ENCODE results near the gene TBC1D5.

TBC1D5 gene

GRCh38 chr3:17687566-17687965 is 54.9 kb downstream of the TBC1D5 start:
- TF ChIP-seq, protein P1, sequence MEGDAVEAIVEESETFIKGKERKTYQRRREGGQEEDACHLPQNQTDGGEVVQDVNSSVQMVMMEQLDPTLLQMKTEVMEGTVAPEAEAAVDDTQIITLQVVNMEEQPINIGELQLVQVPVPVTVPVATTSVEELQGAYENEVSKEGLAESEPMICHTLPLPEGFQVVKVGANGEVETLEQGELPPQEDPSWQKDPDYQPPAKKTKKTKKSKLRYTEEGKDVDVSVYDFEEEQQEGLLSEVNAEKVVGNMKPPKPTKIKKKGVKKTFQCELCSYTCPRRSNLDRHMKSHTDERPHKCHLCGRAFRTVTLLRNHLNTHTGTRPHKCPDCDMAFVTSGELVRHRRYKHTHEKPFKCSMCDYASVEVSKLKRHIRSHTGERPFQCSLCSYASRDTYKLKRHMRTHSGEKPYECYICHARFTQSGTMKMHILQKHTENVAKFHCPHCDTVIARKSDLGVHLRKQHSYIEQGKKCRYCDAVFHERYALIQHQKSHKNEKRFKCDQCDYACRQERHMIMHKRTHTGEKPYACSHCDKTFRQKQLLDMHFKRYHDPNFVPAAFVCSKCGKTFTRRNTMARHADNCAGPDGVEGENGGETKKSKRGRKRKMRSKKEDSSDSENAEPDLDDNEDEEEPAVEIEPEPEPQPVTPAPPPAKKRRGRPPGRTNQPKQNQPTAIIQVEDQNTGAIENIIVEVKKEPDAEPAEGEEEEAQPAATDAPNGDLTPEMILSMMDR (conservative IDR thresholded peaks at IDR 0.05) = no peak
- TF ChIP-seq ZFX (IDR thresholded peaks at IDR 0.05) = no peak
- no peak overlapping the region for H3K27ac ChIP-seq

DNA sequence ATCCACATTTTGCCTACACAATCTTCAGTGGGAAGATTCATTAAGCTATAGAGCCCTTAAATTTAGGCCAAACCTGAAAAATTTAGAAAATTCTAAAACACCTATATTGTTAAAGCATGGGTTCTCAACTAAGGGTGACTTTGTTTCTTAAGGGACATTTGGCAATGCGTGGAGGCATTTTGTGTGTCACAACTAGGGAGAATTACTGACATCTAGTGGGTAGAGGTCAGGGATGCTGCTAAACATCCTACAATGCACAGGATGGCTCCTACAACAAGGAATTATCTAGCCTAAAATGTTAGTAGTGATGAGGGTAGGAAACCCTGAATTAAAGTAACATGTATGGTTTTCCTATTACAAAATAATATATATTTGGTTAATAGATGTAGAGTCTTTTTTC is 55.8 kb downstream of the TBC1D5 start:
- TF ChIP-seq ZFX (IDR thresholded peaks at IDR 0.05) = no peak
- TF ChIP-seq, protein P1 (conservative IDR thresholded peaks at IDR 0.05) = peak; percentile 47
- no peak overlapping the region for H3K27ac ChIP-seq

GRCh38 chr3:17683542-17684207 is 58.8 kb downstream of the TBC1D5 start:
- TF ChIP-seq, protein P1 (conservative IDR thresholded peaks at IDR 0.05) = no peak
- TF ChIP-seq ZFX (IDR thresholded peaks at IDR 0.05) = no peak
- no peak overlapping the region for H3K27ac ChIP-seq

- TF ChIP-seq ZFX (IDR thresholded peaks at IDR 0.05) = no peak
- TF ChIP-seq, protein P1 (conservative IDR thresholded peaks at IDR 0.05) = no peak
- no peak overlapping the region for H3K27ac ChIP-seq
Measured at GRCh38 chr3:17680530-17680929, 61.9 kb downstream of the TBC1D5 start.

- no peak for TF ChIP-seq ZFX (IDR thresholded peaks at IDR 0.05)
- TF ChIP-seq, protein P1 (conservative IDR thresholded peaks at IDR 0.05) = no peak
- H3K27ac ChIP-seq = no peak overlapping the region
Measured at GRCh38 chr3:17678116-17678741, 64.2 kb downstream of the TBC1D5 start.

DNA sequence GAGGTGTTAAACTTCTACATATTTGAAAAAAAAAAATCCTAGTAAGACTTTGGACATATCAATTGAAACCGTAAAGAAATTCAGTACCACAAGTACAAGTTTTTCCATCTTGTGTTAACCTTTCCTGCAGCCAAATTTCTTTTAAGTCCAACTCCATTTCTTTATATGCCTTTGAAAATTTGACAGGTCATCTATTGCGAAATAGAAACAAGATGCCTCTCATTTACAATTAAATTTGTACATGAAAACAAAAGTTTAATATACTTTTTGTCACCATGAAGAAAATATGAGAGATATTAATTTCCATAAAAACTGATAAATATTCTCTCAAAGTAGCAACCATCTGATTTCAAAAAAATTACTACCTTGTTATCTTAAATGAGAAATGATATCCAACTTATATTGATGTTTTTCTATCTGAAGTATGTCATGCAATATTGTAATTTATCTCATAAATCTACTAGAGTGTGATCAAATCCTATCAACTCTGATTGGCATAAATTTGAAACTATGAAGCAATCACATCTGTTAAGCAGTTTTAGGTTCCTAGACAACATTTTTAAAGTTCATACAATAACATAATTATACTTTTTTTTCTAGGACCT is 68.2 kb downstream of the TBC1D5 start:
- H3K27ac ChIP-seq = no peak overlapping the region
- no peak for TF ChIP-seq ZFX (IDR thresholded peaks at IDR 0.05)
- TF ChIP-seq, protein P1 (conservative IDR thresholded peaks at IDR 0.05) = no peak

DNA sequence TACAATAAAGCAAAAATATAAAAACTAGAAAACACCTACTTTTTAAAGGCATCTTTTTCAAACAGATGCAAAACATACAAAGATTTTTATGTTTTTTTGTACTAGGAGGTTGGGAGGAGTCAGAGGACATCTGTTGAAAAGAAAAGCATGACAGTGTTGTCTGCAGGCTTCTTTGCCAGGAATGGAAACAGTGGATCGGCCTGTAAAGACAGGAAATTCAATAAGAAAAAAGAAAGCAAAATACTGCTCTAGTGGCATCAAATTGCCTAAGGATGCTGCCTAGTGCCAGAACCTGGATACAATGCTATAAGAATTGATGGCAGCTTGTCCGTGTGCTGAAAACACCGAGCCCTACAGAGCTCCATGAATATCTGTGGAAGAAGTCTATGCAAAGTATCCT is 69.9 kb downstream of the TBC1D5 start:
- H3K27ac ChIP-seq = no peak overlapping the region
- TF ChIP-seq, protein P1 (conservative IDR thresholded peaks at IDR 0.05) = no peak
